ENCODE measurements around the gene CPD. TPM values are rescaled to one million over a fixed set of nuclear protein-coding genes. Genes with fewer than 3 reads are reported as not detected.
A peak's percentile ranks its signal among the peaks of the same experiment; 100 is the strongest.

Gene CPD
- total and polyA plus RNA-seq, 2 of the 13 experiments (the other 11 are each of a cell fraction or from before 2014, with no cell fraction given): 46.1 to 72.3 TPM

DNA sequence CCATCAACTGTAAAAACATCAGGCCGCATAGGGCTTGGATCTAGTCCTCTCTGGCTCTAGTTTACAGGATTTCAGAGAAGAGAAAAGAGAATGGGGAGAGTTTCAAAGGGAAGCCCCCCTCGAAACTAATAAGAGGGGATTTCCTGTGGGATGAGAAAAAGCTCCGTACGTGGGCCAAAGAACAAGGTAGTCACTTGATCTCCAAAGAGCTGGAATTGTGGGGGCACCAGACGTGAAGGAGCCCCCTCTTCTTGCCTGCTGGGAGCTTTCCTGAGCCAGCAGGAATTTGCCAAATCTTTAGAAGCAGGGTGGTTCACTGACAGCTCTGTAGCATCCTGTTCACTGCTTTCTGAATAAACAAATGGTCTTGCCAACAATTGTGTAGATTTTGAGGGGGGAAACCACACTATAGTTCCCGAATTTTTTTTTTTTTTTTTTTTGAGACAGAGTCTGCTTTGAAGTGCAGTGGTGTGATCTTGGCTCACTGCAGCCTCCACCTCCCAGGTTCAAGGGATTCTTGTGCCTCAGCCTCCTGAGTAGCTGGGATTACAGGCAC, 37.8 kb upstream of the CPD start:
- in situ Hi-C loops (cut with HindIII; ENCODE audit: extremely low pct_ligation_motif_present, low pct_unique_long_range_greater_than_20kb): loop anchor here (5.0 kb wide), 1 partner anchor 36 kb away; the partner anchor contains the start of gene CPD

More for the DNA sequence above, 37.8 kb upstream of the CPD start:
- Histone ChIP-seq H3K27ac (ENCODE audit: extremely low read length, insufficient read depth, low read length) (peak overlapping the region; percentile 69), H3K4me2 (ENCODE audit: low read depth, low read length) (peak overlapping the region; percentile 87), H3K27me3 (ENCODE audit: control insufficient read depth in 1 of 2, insufficient read depth in 2 of 2, low read length in 2 of 2) (no peaks in the 10 kb centered on the region), H4K20me1 (ENCODE audit: insufficient read depth, low read length) (no peaks in the 10 kb centered on the region), H3K9me3 (ENCODE audit: low read length) (no peaks in the 10 kb centered on the region), H3K4me1 (ENCODE audit: insufficient read depth, low read length) (peaks cover 96% of the 10 kb centered on the region), H2AFZ (ENCODE audit: low read length) (no peak overlapping the region), H3K79me2 (ENCODE audit: insufficient read depth, low read length) (no peaks in the 10 kb centered on the region), H3K36me3 (replicated peaks in 1 of 2; ENCODE audit: control insufficient read depth in 1 of 2, insufficient read depth in 2 of 2, low read length in 2 of 2) (no peaks in the 10 kb centered on the region), H3K9ac (ENCODE audit: insufficient read depth, low read depth, low read length) (peak overlapping the region; percentile 61), H3K4me3 (replicated peaks in 1 of 3; ENCODE audit: insufficient read depth in 1 of 3, low read depth in 2 of 3, low read length in 3 of 3) (peak overlapping the region; percentile 44 to 58 (median 46); a peak in 4 of 6 replicates)
- CTCF ChIA-PET (ENCODE audit: low intra/inter-chr PET ratio, low total read pairs): interaction anchor here (1.0 kb wide), 1 partner anchor 42 kb away, joined by 3 read pairs; no protein-coding TSS in a partner anchor
- no TSS peak for BruUV-seq (replicated peaks)
- POLR2A ChIA-PET: interaction anchor here (1.0 to 8.7 kb wide), 8 partner anchors 20 to 236 kb away, joined by 3 to 114 read pairs (median 6); partner anchors contain the start of genes CPD and GOSR1
- intact Hi-C loops (cut with micrococcal nuclease; ENCODE audit: unreplicated experiment): loop anchor here (2.0 kb wide), 2 partner anchors 64 to 136 kb away; partner anchors contain the start of gene GOSR1
- TF ChIP-seq, protein P1, sequence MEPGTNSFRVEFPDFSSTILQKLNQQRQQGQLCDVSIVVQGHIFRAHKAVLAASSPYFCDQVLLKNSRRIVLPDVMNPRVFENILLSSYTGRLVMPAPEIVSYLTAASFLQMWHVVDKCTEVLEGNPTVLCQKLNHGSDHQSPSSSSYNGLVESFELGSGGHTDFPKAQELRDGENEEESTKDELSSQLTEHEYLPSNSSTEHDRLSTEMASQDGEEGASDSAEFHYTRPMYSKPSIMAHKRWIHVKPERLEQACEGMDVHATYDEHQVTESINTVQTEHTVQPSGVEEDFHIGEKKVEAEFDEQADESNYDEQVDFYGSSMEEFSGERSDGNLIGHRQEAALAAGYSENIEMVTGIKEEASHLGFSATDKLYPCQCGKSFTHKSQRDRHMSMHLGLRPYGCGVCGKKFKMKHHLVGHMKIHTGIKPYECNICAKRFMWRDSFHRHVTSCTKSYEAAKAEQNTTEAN (CRISPR knock-in tag; conservative IDR thresholded peaks at IDR 0.05): 0 out of 2 replicates have a peak, but pooled peaks have one; percentile 31
- TF ChIP-seq, protein P2, sequence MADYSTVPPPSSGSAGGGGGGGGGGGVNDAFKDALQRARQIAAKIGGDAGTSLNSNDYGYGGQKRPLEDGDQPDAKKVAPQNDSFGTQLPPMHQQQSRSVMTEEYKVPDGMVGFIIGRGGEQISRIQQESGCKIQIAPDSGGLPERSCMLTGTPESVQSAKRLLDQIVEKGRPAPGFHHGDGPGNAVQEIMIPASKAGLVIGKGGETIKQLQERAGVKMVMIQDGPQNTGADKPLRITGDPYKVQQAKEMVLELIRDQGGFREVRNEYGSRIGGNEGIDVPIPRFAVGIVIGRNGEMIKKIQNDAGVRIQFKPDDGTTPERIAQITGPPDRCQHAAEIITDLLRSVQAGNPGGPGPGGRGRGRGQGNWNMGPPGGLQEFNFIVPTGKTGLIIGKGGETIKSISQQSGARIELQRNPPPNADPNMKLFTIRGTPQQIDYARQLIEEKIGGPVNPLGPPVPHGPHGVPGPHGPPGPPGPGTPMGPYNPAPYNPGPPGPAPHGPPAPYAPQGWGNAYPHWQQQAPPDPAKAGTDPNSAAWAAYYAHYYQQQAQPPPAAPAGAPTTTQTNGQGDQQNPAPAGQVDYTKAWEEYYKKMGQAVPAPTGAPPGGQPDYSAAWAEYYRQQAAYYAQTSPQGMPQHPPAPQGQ (CRISPR knock-in tag; IDR thresholded peaks at IDR 0.05; ENCODE audit: borderline replicate concordance): no peak
- TF ChIP-seq ZNF788 (CRISPR knock-in tag; IDR thresholded peaks at IDR 0.05; ENCODE audit: borderline replicate concordance): no peak
- TF ChIP-seq DNMT3B (CRISPR knock-in tag; conservative IDR thresholded peaks at IDR 0.05): no peak
- TF ChIP-seq, protein P3, sequence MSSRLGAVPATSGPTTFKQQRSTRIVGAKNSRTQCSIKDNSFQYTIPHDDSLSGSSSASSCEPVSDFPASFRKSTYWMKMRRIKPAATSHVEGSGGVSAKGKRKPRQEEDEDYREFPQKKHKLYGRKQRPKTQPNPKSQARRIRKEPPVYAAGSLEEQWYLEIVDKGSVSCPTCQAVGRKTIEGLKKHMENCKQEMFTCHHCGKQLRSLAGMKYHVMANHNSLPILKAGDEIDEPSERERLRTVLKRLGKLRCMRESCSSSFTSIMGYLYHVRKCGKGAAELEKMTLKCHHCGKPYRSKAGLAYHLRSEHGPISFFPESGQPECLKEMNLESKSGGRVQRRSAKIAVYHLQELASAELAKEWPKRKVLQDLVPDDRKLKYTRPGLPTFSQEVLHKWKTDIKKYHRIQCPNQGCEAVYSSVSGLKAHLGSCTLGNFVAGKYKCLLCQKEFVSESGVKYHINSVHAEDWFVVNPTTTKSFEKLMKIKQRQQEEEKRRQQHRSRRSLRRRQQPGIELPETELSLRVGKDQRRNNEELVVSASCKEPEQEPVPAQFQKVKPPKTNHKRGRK (CRISPR knock-in tag; IDR thresholded peaks at IDR 0.05): 0 out of 2 replicates have a peak, but pooled peaks have one; percentile 13
- TF ChIP-seq ZNF83 (CRISPR knock-in tag; IDR thresholded peaks at IDR 0.05; ENCODE audit: borderline replicate concordance): no peak
- no peak for TF ChIP-seq ZNF17 (CRISPR knock-in tag; IDR thresholded peaks at IDR 0.05)
- no peak for TF ChIP-seq ZNF564 (CRISPR knock-in tag; IDR thresholded peaks at IDR 0.05)
- TF ChIP-seq, protein P4, sequence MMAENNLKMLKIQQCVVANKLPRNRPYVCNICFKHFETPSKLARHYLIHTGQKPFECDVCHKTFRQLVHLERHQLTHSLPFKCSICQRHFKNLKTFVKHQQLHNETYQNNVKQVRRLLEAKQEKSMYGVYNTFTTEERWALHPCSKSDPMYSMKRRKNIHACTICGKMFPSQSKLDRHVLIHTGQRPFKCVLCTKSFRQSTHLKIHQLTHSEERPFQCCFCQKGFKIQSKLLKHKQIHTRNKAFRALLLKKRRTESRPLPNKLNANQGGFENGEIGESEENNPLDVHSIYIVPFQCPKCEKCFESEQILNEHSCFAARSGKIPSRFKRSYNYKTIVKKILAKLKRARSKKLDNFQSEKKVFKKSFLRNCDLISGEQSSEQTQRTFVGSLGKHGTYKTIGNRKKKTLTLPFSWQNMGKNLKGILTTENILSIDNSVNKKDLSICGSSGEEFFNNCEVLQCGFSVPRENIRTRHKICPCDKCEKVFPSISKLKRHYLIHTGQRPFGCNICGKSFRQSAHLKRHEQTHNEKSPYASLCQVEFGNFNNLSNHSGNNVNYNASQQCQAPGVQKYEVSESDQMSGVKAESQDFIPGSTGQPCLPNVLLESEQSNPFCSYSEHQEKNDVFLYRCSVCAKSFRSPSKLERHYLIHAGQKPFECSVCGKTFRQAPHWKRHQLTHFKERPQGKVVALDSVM (CRISPR knock-in tag; IDR thresholded peaks at IDR 0.05): peak; percentile 37; the same call in 1 of the 2 replicates
- TF ChIP-seq SAP130 (CRISPR knock-in tag; IDR thresholded peaks at IDR 0.05; ENCODE audit: low read depth): no peak
- TF ChIP-seq, protein P5, sequence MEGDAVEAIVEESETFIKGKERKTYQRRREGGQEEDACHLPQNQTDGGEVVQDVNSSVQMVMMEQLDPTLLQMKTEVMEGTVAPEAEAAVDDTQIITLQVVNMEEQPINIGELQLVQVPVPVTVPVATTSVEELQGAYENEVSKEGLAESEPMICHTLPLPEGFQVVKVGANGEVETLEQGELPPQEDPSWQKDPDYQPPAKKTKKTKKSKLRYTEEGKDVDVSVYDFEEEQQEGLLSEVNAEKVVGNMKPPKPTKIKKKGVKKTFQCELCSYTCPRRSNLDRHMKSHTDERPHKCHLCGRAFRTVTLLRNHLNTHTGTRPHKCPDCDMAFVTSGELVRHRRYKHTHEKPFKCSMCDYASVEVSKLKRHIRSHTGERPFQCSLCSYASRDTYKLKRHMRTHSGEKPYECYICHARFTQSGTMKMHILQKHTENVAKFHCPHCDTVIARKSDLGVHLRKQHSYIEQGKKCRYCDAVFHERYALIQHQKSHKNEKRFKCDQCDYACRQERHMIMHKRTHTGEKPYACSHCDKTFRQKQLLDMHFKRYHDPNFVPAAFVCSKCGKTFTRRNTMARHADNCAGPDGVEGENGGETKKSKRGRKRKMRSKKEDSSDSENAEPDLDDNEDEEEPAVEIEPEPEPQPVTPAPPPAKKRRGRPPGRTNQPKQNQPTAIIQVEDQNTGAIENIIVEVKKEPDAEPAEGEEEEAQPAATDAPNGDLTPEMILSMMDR (CRISPR knock-in tag; IDR thresholded peaks at IDR 0.05): no peak
- TF ChIP-seq ZFP90 (CRISPR knock-in tag; IDR thresholded peaks at IDR 0.05; ENCODE audit: borderline replicate concordance): 0 out of 2 replicates have a peak, but pooled peaks have one; percentile 24
- TF ChIP-seq ZNF766 (CRISPR knock-in tag; IDR thresholded peaks at IDR 0.05; ENCODE audit: borderline replicate concordance): no peak
- no peak for TF ChIP-seq SATB2 (CRISPR knock-in tag; IDR thresholded peaks at IDR 0.05)
- TF ChIP-seq NFATC3 (CRISPR knock-in tag; IDR thresholded peaks at IDR 0.05): no peak
- FAIRE-seq (no peak), DNase-seq (ENCODE audit: low spot score) (no peak), ATAC-seq (no peak)
- 10% methylated on average over 6 of the region's 6 CpGs for WGBS (ENCODE audit: low lambda C conversion rate)
